Endodermal cell (in vitro differentiated cells): ENCODE measurements around the gene MICU2. TPM values are rescaled to one million over a fixed set of nuclear protein-coding genes. Genes with fewer than 3 reads are reported as not detected.

Experiments used
- DNase-seq: peaks from one replicate; pipeline ENCODE4 v3.0.0-alpha.2; 2017
- H3K27ac ChIP-seq: 2 replicates; pipeline ENCODE4 v1.5.1; 2013; ENCODE audit warnings: mild to moderate bottlenecking, low read depth, low read length, moderate library complexity
- H3K27me3 ChIP-seq: 2 replicates; pipeline ENCODE4 v1.6.1; 2013; ENCODE audit warnings: mild to moderate bottlenecking, low read length, moderate library complexity; ENCODE audit not compliant: insufficient read depth, control insufficient read depth, poor library complexity, severe bottlenecking
- H3K36me3 ChIP-seq: 2 replicates; pipeline ENCODE4 v1.7.0; 2013; ENCODE audit warnings: mild to moderate bottlenecking, low read length, moderate library complexity; ENCODE audit not compliant: control insufficient read depth, insufficient read depth
- H3K4me1 ChIP-seq: one replicate; pipeline ENCODE4 v1.7.0; 2013; ENCODE audit warnings: low read length; ENCODE audit not compliant: control insufficient read depth, insufficient read depth
- H3K4me3 ChIP-seq: 2 replicates; pipeline ENCODE4 v1.5.1; 2013; ENCODE audit warnings: mild to moderate bottlenecking, low read length, moderate library complexity
- H3K9ac ChIP-seq: 2 replicates; pipeline ENCODE4 v1.6.1; 2013; ENCODE audit warnings: mild to moderate bottlenecking, low read length, moderate library complexity; ENCODE audit not compliant: poor library complexity, severe bottlenecking; ENCODE audit errors: extremely low read depth
- H3K9me3 ChIP-seq: 2 replicates; pipeline ENCODE4 v1.6.1; 2013; ENCODE audit warnings: mild to moderate bottlenecking, low read length, moderate library complexity; ENCODE audit not compliant: control insufficient read depth
- H3K27ac Mint-ChIP-seq: 2 replicates; pipeline ENCODE4 v1.8.0; 2020; ENCODE audit warnings: mixed read lengths
- H3K27me3 Mint-ChIP-seq: 2 replicates; pipeline ENCODE4 v1.8.0; 2021; ENCODE audit warnings: mild to moderate bottlenecking, mixed read lengths; ENCODE audit not compliant: insufficient read depth
- H3K36me3 Mint-ChIP-seq: 2 replicates; pipeline ENCODE4 v1.8.0; 2020; ENCODE audit warnings: low read depth, mixed read lengths
- H3K4me1 Mint-ChIP-seq: 2 replicates; pipeline ENCODE4 v1.8.0; 2020; ENCODE audit warnings: mixed read lengths
- H3K4me3 Mint-ChIP-seq: 2 replicates; pipeline ENCODE4 v1.8.0; 2020; ENCODE audit warnings: mild to moderate bottlenecking, moderate library complexity, mixed read lengths
- H3K9me3 Mint-ChIP-seq: 2 replicates; pipeline ENCODE4 v1.8.0; 2020; ENCODE audit warnings: mild to moderate bottlenecking, mixed read lengths
- CTCF ChIP-seq: fragments of 200-600 bp; sonication (generic); conservative IDR thresholded peaks from 2 replicates; pipeline ENCODE4 v1.5.0; 2021; ENCODE audit warnings: antibody characterized with exemption, mild to moderate bottlenecking
- WGBS, 2 experiments: methylation state at CpG; one replicate each; pipeline versions ENCODE4 v1.1.5 to v1.1.7; 2013; ENCODE audit warnings: missing lambda C conversion rate in 2 of 2, mixed read lengths in 1 of 2; ENCODE audit not compliant: insufficient coverage in 1 of 2, insufficient read length in 1 of 2; 5-methylcytosine and 5-hydroxymethylcytosine counted together
- total RNA-seq, 2 donors: library from RNA; stranded (reverse); fragmentation: NEBNext Ultra II Directional in 1 of 2; extraction: Animal tissue kit (Norgen Biotek cat#: 25700) in 1 of 2; gene quantifications; 2 replicates in 1 of 2; 3 replicates in 1 of 2; pipeline ENCODE4 v1.2.1, GENCODE V29; 2021

The MICU2 gene
- total RNA-seq, 2 donors from 2014 or later: 39.1 to 45.7 TPM

- Mint-ChIP-seq H3K36me3 (peaks cover 30% of the 10 kb centered on the region), H3K27ac (no peak overlapping the region), H3K4me1 (no peaks in the 10 kb centered on the region), H3K4me3 (no peak overlapping the region), H3K9me3 (no peaks in the 10 kb centered on the region), H3K27me3 (no peaks in the 10 kb centered on the region)
- H3K36me3 ChIP-seq: peaks cover 25% of the 10 kb centered on the region
- H3K9me3 ChIP-seq: no peaks in the 10 kb centered on the region
- H3K27me3 ChIP-seq: no peaks in the 10 kb centered on the region
- H3K27ac ChIP-seq: no peak overlapping the region
- no peak overlapping the region for H3K4me3 ChIP-seq
- no peak for TF ChIP-seq CTCF
- no peak for DNase-seq
- WGBS, 2 experiments: 94% methylated on average over 3 of the region's 3 CpGs; no CpG with 5 or more reads in 1 of the 2 experiments
- H3K9ac ChIP-seq: no peak overlapping the region
- no peaks in the 10 kb centered on the region for H3K4me1 ChIP-seq
Measured at GRCh38 chr13:21504379-21504778, 99.6 kb downstream of the MICU2 start.

GRCh38 chr13:21501686-21502085, 102.3 kb downstream of the MICU2 start:
- H3K9ac ChIP-seq: no peak overlapping the region
- no peaks in the 10 kb centered on the region for H3K27me3 Mint-ChIP-seq
- no peaks in the 10 kb centered on the region for H3K4me1 ChIP-seq
- peaks cover 32% of the 10 kb centered on the region for H3K36me3 Mint-ChIP-seq
- H3K9me3 Mint-ChIP-seq: no peaks in the 10 kb centered on the region
- peak; percentile 61 for DNase-seq
- TF ChIP-seq CTCF: peak; percentile 60
- H3K4me3 Mint-ChIP-seq: no peak overlapping the region
- H3K4me1 Mint-ChIP-seq: no peaks in the 10 kb centered on the region
- H3K9me3 ChIP-seq: no peaks in the 10 kb centered on the region
- whole genome bisulfite sequencing, 2 experiments: 96 to 100% methylated on average over 1 to 3 of the region's 3 CpGs
- H3K27ac Mint-ChIP-seq: peak overlapping the region; percentile 56
- no peak overlapping the region for H3K4me3 ChIP-seq
- H3K36me3 ChIP-seq: peaks cover 20% of the 10 kb centered on the region
- no peaks in the 10 kb centered on the region for H3K27me3 ChIP-seq
- H3K27ac ChIP-seq: no peak overlapping the region

DNA sequence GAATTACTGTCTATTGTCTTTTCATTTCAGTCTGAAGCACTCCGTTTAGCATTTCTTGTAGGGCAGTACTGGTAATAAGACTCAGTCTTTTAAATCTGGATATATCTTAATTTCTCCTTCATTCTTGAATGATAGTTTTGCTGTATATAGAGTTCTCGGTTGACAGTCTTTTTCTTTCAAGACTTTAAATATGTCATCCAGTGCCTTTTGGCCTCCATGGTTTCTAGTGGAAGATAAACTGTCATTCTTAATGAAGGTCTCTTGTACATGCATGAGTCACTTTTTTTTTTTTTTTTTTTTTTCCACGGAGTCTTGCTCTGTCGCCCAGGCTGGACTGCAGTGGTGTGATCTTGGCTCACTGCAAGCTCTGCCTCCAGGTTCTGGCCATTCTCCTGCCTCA, 117.6 kb downstream of the MICU2 start:
- no peak for DNase-seq
- no peaks in the 10 kb centered on the region for H3K27me3 ChIP-seq
- Mint-ChIP-seq H3K9me3 (peaks cover 39% of the 10 kb centered on the region), H3K27ac (no peak overlapping the region), H3K4me1 (no peaks in the 10 kb centered on the region), H3K36me3 (peaks cover 21% of the 10 kb centered on the region), H3K4me3 (no peak overlapping the region), H3K27me3 (peaks cover 4% of the 10 kb centered on the region)
- no peaks in the 10 kb centered on the region for H3K4me1 ChIP-seq
- WGBS, 2 experiments: 99% methylated on average over 3 of the region's 4 CpGs; no CpG with 5 or more reads in 1 of the 2 experiments
- H3K9me3 ChIP-seq: peaks cover 33% of the 10 kb centered on the region
- H3K36me3 ChIP-seq: peaks cover 15% of the 10 kb centered on the region
- no peak overlapping the region for H3K9ac ChIP-seq
- H3K27ac ChIP-seq: no peak overlapping the region
- TF ChIP-seq CTCF: no peak
- no peak overlapping the region for H3K4me3 ChIP-seq
